NCI-H2227 treated with DMSO at 0.1 percent for 48 hours (cell line): Measurements from ENCODE around the gene BLTP3B.
"Not testable (repeated sequence)": the region's sequence is repeated elsewhere in the genome, so short reads cannot be mapped to it uniquely, and the experiment has no call there.

ENCODE experiments used
- DNase-seq: peaks from one replicate; lab custom pipeline; 2025; lab: John Stamatoyannopoulos, UW

BLTP3B gene, protein sequence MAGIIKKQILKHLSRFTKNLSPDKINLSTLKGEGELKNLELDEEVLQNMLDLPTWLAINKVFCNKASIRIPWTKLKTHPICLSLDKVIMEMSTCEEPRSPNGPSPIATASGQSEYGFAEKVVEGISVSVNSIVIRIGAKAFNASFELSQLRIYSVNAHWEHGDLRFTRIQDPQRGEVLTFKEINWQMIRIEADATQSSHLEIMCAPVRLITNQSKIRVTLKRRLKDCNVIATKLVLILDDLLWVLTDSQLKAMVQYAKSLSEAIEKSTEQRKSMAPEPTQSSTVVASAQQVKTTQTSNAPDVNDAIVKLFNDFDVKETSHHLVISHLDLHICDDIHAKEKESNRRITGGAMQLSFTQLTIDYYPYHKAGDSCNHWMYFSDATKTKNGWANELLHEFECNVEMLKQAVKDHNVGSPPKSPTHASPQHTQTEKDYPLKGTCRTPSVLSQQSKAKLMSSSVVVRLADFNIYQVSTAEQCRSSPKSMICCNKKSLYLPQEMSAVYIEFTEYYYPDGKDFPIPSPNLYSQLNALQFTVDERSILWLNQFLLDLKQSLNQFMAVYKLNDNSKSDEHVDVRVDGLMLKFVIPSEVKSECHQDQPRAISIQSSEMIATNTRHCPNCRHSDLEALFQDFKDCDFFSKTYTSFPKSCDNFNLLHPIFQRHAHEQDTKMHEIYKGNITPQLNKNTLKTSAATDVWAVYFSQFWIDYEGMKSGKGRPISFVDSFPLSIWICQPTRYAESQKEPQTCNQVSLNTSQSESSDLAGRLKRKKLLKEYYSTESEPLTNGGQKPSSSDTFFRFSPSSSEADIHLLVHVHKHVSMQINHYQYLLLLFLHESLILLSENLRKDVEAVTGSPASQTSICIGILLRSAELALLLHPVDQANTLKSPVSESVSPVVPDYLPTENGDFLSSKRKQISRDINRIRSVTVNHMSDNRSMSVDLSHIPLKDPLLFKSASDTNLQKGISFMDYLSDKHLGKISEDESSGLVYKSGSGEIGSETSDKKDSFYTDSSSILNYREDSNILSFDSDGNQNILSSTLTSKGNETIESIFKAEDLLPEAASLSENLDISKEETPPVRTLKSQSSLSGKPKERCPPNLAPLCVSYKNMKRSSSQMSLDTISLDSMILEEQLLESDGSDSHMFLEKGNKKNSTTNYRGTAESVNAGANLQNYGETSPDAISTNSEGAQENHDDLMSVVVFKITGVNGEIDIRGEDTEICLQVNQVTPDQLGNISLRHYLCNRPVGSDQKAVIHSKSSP (N-terminal part only)

GRCh38 chr12:100142851-100143559 lies at the start of gene BLTP3B:
Gene BLTP3B, minus strand, starts transcription at chr12:100142874. Its CDS starts 239 bp downstream, at chr12:100142635.
- peak; percentile 65 for DNase-seq

DNA sequence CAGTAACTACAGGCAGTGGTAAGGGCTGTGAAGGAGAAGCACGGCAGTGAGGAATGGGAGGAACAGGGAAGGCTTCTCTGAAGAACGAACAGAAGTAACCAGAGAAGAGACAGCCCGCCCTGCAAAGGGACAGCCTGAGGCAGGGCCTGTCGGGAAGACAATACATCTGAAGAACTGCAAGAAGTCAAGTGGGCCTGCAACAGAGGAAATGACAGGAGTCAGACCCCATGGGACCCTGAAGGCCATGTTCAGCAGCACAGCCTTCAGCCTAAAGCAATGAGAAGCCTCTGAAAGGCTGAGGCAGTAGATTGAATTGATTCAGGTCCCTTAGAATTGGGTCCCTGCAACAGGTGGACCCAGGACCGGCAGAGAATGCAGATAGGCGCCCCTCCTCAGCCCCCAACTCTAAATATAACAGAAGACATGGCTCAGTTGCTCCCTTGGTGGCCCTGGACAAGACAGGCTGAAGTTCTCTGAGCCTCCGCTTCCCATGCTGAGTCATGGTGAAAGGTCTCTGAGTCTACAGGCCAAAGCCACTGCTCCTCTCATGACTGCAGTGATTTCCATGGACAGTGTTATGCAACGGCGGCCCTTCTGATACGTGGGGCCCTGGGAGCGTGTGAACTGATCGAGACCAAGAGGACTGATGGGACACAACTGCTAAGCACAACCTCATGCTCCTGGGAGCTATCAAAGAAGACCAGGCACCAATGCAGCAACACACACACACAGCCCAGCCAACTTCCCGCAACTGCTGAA lies 47.1 kb upstream of the BLTP3B start:
- no peak for DNase-seq

DNA sequence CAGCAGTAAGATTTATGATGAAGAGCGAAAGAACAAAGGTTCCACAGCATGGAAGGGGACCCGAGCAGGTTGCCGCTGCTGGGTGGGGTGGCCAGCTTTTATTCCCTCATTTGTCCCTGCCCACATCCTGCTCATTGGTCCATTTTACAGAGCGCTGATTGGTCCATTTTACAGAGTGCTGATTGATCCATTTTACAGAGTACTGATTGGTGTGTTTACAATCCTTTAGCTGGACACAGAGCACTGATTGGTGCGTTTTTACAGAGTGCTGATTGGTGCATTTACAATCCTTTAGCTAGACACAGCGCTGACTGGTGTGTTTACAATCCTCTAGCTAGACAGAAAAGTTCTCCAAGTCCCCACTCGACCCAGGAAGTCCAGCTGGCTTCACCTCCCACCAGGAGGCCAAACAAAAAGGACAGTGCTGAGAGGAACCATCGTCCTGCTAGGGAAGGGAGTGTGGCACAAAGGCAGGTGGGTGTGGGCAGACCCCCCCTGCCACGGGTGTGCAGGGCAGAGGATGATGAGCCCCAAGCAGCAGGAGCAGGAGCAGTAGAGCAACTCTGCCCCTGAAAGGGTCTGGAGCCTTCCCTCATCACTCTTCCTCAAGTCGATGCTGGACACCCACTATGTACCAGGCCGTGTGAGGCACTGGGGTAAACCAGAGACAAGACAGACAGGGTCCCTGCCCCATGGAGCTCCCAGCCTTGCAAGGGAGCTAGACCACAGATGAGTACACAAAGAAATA lies 46.4 kb upstream of the BLTP3B start:
- DNase-seq: not testable (repeated sequence)

- no peak for DNase-seq
Observed at GRCh38 chr12:100187857-100188519, 45.3 kb upstream of the BLTP3B start.

DNA sequence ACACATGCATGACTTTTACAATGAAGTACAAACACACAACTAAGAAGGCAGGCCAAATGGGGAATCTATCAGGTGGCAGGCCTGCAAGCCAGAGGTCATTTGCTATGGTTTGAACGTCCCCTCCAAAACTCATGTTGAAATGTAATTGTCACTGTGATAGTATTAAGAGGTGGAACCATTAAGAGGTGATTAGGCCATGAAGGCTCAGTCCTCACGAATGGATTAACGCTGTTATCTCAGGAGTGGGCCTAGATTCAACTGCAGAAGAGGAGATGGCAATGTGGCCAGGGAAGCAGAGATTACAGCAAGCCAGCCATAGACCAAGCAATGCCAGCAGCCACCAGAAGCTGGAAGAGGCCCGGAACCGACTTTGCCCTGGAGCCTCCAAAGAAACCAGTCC lies 44.4 kb upstream of the BLTP3B start:
- DNase-seq: no peak

DNA sequence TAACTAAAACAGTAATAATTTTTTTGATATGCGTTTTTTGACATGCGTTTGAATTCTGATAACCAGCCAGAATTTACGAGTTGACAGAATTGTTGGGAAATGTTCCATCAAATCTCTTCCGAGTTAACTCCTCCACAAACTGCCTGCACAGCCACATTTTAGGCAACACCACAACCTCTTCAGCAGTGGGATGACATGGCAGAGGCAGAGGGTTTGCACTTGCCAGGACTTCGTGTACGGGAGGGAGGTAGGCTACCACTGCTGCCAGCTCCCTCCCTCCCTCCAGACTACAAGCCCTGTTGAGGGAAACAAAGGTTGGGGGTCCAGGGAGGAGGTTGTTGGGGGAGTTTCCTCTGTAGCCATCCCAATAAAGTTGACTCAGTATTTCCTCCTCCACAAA lies 43.4 kb upstream of the BLTP3B start:
- no peak for DNase-seq

- DNase-seq: no peak
Observed at GRCh38 chr12:100185361-100185894, 42.8 kb upstream of the BLTP3B start.

DNA sequence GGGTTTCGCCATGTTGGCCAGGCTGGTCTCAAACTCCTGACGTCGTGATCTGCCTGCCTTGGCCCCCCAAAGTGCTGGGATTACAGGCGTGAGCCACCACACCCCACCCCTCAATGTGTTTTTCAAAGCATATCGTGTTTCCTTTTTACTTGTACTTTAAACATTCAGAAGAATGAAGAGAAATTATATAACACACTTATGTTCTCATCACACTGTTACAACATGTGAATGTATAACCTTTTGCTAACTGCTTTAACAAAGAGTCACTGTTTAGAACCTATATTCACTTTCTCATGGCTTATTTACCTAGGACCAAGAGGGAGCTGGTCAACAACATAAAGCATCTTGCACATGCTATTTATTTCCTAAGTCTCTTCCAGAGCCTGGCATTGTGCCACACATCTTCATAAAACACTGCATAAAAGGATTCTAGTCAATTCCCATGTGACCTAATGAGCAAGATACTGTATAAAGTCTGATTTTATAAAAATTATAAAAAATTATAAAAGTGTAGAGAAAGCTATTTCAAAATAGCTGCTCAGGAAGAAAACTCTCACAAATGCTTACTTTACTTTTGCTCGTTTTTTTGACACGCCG lies 42.0 kb upstream of the BLTP3B start:
- DNase-seq: no peak

DNA sequence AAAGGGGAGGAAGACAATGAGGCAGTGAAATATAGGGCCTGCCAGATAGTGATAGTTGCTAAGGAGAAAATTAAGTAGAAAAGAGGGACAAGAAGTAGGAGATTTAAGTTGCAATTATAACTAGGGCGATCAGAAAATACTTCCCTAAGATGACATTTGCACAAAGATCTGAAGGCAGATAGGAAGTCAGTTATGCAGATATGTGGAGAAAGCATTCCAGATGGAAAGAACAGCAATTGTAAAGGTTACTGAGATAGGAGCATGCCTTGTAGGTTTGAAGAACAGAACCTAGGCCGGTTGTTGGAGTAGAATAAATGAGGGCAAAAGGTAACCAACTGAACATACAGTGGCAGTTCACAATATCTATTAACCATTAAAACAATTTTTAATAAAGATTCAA lies 36.6 kb upstream of the BLTP3B start:
- DNase-seq: no peak

DNA sequence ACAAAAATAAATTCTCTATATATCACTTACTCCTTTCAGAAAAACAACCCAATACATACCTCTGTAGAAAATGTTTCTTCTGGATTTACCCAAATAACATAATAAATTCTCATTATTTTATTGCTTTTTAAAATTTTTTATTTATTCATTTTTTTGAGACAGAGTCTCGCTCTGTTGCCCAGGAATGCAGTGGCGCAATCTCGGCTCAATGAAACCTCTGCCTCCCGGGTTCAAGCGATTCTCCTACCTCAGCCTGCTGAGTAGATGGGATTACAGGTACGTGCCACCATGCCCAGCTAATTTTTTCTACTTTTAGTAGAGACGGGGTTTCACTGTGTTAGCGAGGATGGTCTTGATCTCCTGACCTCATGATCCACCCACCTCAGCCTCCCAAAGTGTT lies 33.8 kb upstream of the BLTP3B start:
- DNase-seq: not testable (repeated sequence)

GRCh38 chr12:100174495-100174894 lies 31.8 kb upstream of the BLTP3B start:
- no peak for DNase-seq

- DNase-seq: no peak
Observed at GRCh38 chr12:100173111-100173510, 30.4 kb upstream of the BLTP3B start.

GRCh38 chr12:100171248-100171647 lies 28.6 kb upstream of the BLTP3B start:
- no peak for DNase-seq

DNA sequence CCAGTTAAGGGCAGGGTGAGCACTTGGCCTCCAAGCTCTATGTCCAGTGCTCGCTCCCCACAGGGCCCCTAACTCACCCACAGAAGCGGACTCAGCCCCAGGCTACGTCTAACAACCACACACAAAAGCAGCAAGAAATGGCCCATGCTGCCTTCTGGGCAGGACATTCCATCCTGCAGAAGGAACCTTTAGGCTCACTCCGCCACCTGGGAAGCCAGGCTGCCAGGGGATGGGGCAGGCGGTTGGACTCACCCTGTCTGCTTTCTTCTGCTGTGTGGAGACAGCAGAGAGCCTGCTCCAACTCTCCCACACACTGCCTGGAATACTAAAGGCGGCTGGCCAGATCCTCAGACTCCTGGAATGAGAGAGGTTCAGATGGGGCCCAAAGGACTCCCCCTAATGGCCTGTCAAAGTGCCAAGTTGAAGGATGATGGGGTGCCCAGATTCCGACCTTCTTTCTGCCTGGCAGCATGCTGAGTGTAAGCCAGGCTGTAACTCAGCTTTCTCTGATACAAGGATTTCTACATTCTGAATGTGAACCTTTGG lies 27.7 kb upstream of the BLTP3B start:
- no peak for DNase-seq

GRCh38 chr12:100169345-100169744 lies 26.7 kb upstream of the BLTP3B start:
- DNase-seq: no peak

DNA sequence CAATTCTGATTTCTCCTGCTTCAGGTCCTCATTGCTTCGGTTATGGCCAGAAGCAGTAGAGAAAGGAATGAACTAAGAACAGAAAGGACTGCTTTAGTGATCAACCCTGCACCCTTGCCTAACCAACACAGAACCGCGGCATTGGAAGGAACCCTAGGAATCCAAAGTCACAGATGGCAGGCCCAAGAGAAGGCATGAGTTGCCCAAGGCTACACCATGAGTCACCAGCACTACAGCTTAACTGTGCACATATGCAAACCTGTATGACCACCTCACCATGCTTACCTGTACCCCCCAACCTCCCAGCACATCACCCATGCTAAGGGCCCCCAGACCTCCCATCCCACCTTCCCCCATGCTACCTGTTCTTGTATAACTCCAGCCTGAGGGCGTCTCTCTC lies 25.9 kb upstream of the BLTP3B start:
- no peak for DNase-seq

DNA sequence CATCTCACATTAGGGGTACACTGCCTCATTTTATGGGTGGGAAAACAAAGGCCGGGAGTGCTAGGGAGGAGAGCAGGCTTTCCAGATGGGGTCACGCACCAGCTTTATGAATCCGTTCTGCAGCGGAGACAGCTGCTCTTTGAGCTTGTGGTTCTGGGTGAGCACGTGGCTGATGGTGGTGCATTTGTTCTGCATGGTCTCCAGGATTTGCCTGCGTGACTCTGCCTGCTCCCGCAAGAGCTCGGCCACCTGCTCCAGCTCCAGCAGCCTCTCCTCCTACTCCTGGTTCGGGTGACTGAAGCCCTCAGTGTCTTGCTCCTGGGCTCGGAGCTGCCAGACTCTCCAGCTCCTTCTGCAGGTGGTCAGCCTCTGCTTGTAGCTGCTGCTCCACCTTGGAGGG lies 23.6 kb upstream of the BLTP3B start:
- no peak for DNase-seq

DNA sequence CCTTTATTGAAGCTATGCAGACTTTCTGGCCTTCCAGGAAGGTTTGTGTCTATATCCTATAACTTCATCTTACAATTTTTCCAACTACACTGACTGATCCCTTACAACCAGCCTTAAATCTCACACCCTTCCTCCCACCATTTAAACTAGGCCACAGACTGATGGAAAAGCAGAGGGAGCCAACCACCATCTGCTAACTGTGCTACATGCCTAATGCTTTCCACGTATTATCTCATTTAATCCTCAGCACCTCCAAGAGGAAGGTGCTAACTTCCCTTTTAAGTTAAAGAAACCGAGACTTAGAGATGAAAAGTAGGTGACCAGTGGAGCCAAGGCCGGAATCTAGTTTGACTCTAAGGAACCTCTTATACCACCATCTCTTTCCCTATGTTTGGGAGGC lies 22.7 kb upstream of the BLTP3B start:
- DNase-seq: no peak
